A549 (cell line): ENCODE results near the gene SNX19. TPM values are rescaled to one million over a fixed set of nuclear protein-coding genes. Genes with fewer than 3 reads are reported as not detected.

Experiments
- ATAC-seq, 2 experiments: fragments of 200-7000 bp in 1 of 2; fragments of >200 bp in 1 of 2; cut with Nextera tagmentation in 1 of 2; cut with Tn5 transposase in 1 of 2; 3 replicates each; pipeline versions ENCODE4 v1.8.0 to v1.9.1; 2018 to 2020; ENCODE audit warnings: mild to moderate bottlenecking in 1 of 2, moderate library complexity in 1 of 2
- CTCF ChIA-PET: fragments of 300-600 bp; sonication (Branson Sonifier 250); formaldehyde crosslinking; extraction: SDS; loops from one replicate; lab custom pipeline; 2021; ENCODE audit warnings: antibody characterized with exemption, inconsistent platforms; lab: Yijun Ruan, JAX
- POLR2A ChIA-PET: fragments of 350-600 bp; formaldehyde crosslinking; extraction: SDS; loops from one replicate; lab custom pipeline; 2021; ENCODE audit warnings: antibody characterized with exemption, inconsistent platforms; lab: Yijun Ruan, JAX
- DNase-seq, 2 experiments: peaks; one replicate each; pipeline versions ENCODE4 v3.0.0 to v3.0.0-alpha.2; 2011 to 2016; ENCODE audit warnings: low read depth in 1 of 2, low spot score in 1 of 2
- FAIRE-seq: peaks from 2 replicates; lab custom pipeline; 2011; peaks lifted over from hg19 to GRCh38; lab: Jason Lieb, UNC
- H3K27ac ChIP-seq, 2 experiments: fragments of >200 bp; sonication (Bioruptor Twin); formaldehyde crosslinking; 3 replicates each; pipeline ENCODE4 v1.5.1; 2016 to 2017
- H3K4me1 ChIP-seq: fragments of >200 bp; sonication (Bioruptor Twin); formaldehyde crosslinking; 3 replicates; pipeline ENCODE4 v1.6.1; 2016
- H3K4me2 ChIP-seq: fragments of >200 bp; sonication (Bioruptor Twin); formaldehyde crosslinking; 3 replicates; pipeline ENCODE4 v1.6.1; 2016
- H3K4me3 ChIP-seq: fragments of >200 bp; sonication (Bioruptor Twin); formaldehyde crosslinking; 3 replicates; pipeline ENCODE4 v1.5.1; 2016
- H3K9me3 ChIP-seq: fragments of >200 bp; sonication (Bioruptor Twin); formaldehyde crosslinking; 3 replicates; pipeline ENCODE4 v1.6.1; 2016
- CBX2 ChIP-seq: fragments of 200-600 bp; sonication (generic); IDR thresholded peaks from 2 replicates; pipeline ENCODE4 v1.6.1; 2016; ENCODE audit warnings: low read depth, mild to moderate bottlenecking, borderline replicate concordance
- CEBPB ChIP-seq, 2 experiments: fragments of >200 bp in 1 of 2; sonication (Bioruptor Twin) in 1 of 2; formaldehyde crosslinking in 1 of 2; IDR thresholded peaks; 2 replicates each; pipeline ENCODE4 v1.6.1; 2012 to 2016
- CHD4 ChIP-seq: fragments of 200-600 bp; sonication (generic); IDR thresholded peaks from 2 replicates; pipeline ENCODE4 v1.6.1; 2016; ENCODE audit warnings: antibody characterized with exemption, mild to moderate bottlenecking, borderline replicate concordance
- EHMT2 ChIP-seq: fragments of 200-600 bp; sonication (generic); IDR thresholded peaks from 2 replicates; pipeline ENCODE4 v1.6.1; 2016; ENCODE audit warnings: antibody characterized with exemption, low read depth, mild to moderate bottlenecking, moderate library complexity
- EP300 ChIP-seq, 2 experiments: fragments of >200 bp; sonication (Bioruptor Twin); formaldehyde crosslinking; IDR thresholded peaks; 2 replicates in 1 of 2; 3 replicates in 1 of 2; pipeline ENCODE4 v1.6.1; 2016 to 2017
- ESRRA ChIP-seq: fragments of 150-350 bp; IDR thresholded peaks from 2 replicates; pipeline ENCODE4 v1.6.1; 2014; ENCODE audit warnings: mild to moderate bottlenecking, low read length, borderline replicate concordance
- FOSB ChIP-seq: fragments of 250-450 bp; sonication (Bioruptor Pico); IDR thresholded peaks from 2 replicates; pipeline ENCODE4 v1.5.0; 2020; ENCODE audit warnings: mild to moderate bottlenecking, moderate library complexity
- FOSL2 ChIP-seq, 2 experiments: fragments of 450-650 bp in 1 of 2; fragments of >200 bp in 1 of 2; sonication (Bioruptor Twin) in 1 of 2; formaldehyde crosslinking; IDR thresholded peaks; 2 replicates each; pipeline versions ENCODE4 v1.5.0 to v1.6.1; 2016 to 2020; ENCODE audit warnings: mild to moderate bottlenecking in 1 of 2, moderate library complexity in 1 of 2
- FOXS1 ChIP-seq: fragments of 250-450 bp; sonication (Bioruptor Pico); IDR thresholded peaks from 2 replicates; pipeline ENCODE4 v1.5.0; 2020; ENCODE audit warnings: mild to moderate bottlenecking, moderate library complexity
- HEYL ChIP-seq: fragments of 250-450 bp; sonication (Bioruptor Pico); IDR thresholded peaks from 2 replicates; pipeline ENCODE4 v1.8.0; 2021; ENCODE audit warnings: mild to moderate bottlenecking, moderate library complexity
- KDM1A ChIP-seq: fragments of 200-600 bp; sonication (generic); IDR thresholded peaks from 2 replicates; pipeline ENCODE4 v1.6.1; 2016; ENCODE audit warnings: low read depth, mild to moderate bottlenecking
- MAFK ChIP-seq: fragments of 450-650 bp; IDR thresholded peaks from 2 replicates; pipeline ENCODE4 v1.6.1; 2014; ENCODE audit not compliant: partially characterized antibody
- NFE2L2 ChIP-seq: fragments of 150-350 bp; conservative IDR thresholded peaks from 2 replicates; pipeline ENCODE4 v1.6.1; 2014; ENCODE audit warnings: low read length
- NPAS2 ChIP-seq: fragments of 250-450 bp; sonication (Bioruptor Pico); IDR thresholded peaks from 2 replicates; pipeline ENCODE4 v1.8.0; 2022; ENCODE audit warnings: mild to moderate bottlenecking, moderate library complexity, borderline replicate concordance
- NR3C1 ChIP-seq: fragments of >200 bp; sonication (Bioruptor Twin); formaldehyde crosslinking; IDR thresholded peaks from 3 replicates; pipeline ENCODE4 v1.6.1; 2017
- RAD21 ChIP-seq, 2 experiments: fragments of >200 bp in 1 of 2; sonication (Bioruptor Twin) in 1 of 2; formaldehyde crosslinking in 1 of 2; IDR thresholded peaks in 1 of 2; conservative IDR thresholded peaks in 1 of 2; 2 replicates in 1 of 2; 3 replicates in 1 of 2; pipeline ENCODE4 v1.6.1; 2012 to 2018; ENCODE audit warnings: inconsistent platforms in 1 of 2
- RARB ChIP-seq: fragments of 250-450 bp; sonication (Bioruptor Pico); IDR thresholded peaks from 2 replicates; pipeline ENCODE4 v1.8.0; 2021; ENCODE audit warnings: mild to moderate bottlenecking, moderate library complexity
- RCOR1 ChIP-seq: fragments of 150-350 bp; IDR thresholded peaks from 2 replicates; pipeline ENCODE4 v1.6.1; 2014; ENCODE audit warnings: antibody characterized with exemption, low read length, low read depth
- RFX5 ChIP-seq: fragments of 450-650 bp; IDR thresholded peaks from 2 replicates; pipeline ENCODE4 v1.7.1; 2014; ENCODE audit warnings: antibody characterized with exemption, mild to moderate bottlenecking, moderate library complexity
- SMC3 ChIP-seq: fragments of >200 bp; sonication (Bioruptor Twin); formaldehyde crosslinking; IDR thresholded peaks from 3 replicates; pipeline ENCODE4 v1.6.1; 2018; ENCODE audit warnings: inconsistent platforms
- SREBF2 ChIP-seq: fragments of 450-650 bp; IDR thresholded peaks from 2 replicates; pipeline ENCODE4 v1.6.1; 2014; ENCODE audit warnings: mild to moderate bottlenecking, moderate library complexity
- ZFP36 ChIP-seq: fragments of 450-650 bp; IDR thresholded peaks from 2 replicates; pipeline ENCODE4 v1.6.1; 2014; ENCODE audit warnings: borderline replicate concordance; ENCODE audit not compliant: partially characterized antibody
- ZSCAN20 ChIP-seq: fragments of 250-450 bp; sonication (Bioruptor Pico); IDR thresholded peaks from 2 replicates; pipeline ENCODE4 v1.8.0; 2022; ENCODE audit warnings: mild to moderate bottlenecking, moderate library complexity
- WGBS: methylation state at CpG from one replicate; pipeline ENCODE4 v1.1.6; 2017; ENCODE audit errors: missing lambda C conversion rate; 5-methylcytosine and 5-hydroxymethylcytosine counted together
- polyA plus RNA-seq, 4 experiments: library from polyadenylated mRNA; depleted of rRNA in 3 of 4; stranded (reverse); fragments of >200 nt; fragmentation: RNase III in 1 of 4; extraction: RNeasy Plus Mini Kit Qiagen cat#74134 plus additional on column Dnase treatment in 1 of 4; gene quantifications; 2 replicates in 3 of 4; 3 replicates in 1 of 4; pipeline ENCODE4 v1.2.3, GENCODE V29; 2011 to 2017
- TF ChIP-seq, protein P1 (sequence below): IDR thresholded peaks from 2 replicates; pipeline ENCODE4 v1.6.1; 2012
- TF ChIP-seq, protein P2 (sequence below): IDR thresholded peaks from 2 replicates; pipeline ENCODE4 v1.6.1; 2012
- TF ChIP-seq, protein P3 (sequence below): fragments of >200 bp; sonication (Bioruptor Twin); formaldehyde crosslinking; IDR thresholded peaks from 2 replicates; pipeline ENCODE4 v1.6.1; 2016
- TF ChIP-seq, protein P4 (sequence below): fragments of 150-350 bp; IDR thresholded peaks from 2 replicates; pipeline ENCODE4 v1.6.1; 2014; ENCODE audit warnings: low read depth, mild to moderate bottlenecking, low read length
- TF ChIP-seq, protein P5 (sequence below): fragments of >200 bp; sonication (Bioruptor Twin); formaldehyde crosslinking; IDR thresholded peaks from 3 replicates; pipeline ENCODE4 v1.6.1; 2016

Gene SNX19
- polyA plus RNA-seq, 2 of the 4 experiments (the other 2 are of a cell fraction), result 13.4 to 26.7 TPM

DNA sequence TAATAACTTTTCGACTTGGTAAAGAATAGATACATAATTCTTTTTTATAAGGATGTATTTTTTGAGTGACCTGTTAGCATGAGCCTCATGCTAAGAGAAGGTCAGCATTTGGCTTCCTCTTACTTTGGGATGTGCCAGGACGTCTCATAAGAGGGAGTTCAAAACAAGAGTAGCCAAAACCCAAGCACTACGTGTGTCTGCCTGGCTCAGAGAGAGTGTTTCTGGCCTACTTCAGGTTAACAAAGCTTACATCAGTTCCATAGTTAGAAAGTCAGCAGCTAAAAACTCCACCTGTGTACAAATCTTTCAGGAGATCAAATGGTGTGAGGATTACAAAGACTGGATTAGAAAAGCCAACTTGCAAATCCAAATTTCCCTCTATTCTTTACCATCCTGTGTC is 13.9 kb downstream of the SNX19 start (continued):
- TF ChIP-seq FOSB (no peak), ZFP36 (no peak), SMC3 (no peak), ESRRA (no peak), HEYL (CRISPR knock-in tag) (no peak), FOXS1 (CRISPR knock-in tag) (no peak)

DNA sequence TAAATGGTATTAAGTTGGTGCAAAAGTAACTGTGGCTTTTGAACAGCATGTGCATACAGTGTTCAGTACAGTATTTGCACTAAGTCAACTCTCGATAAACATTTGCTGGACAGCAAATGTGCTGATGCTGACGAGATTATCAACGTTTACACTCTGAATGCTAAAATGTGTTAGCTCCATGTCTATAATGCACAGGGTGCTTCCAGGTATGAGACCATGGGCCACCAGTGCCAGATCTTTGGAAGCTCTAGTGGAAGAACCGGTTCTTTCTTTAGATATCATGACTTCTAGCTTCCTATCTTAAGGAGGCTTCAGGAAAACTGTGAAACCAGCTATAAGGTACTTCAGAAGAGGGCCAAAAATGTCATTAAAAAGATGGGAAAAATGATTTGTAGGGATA is 17.2 kb downstream of the SNX19 start:
- WGBS, result 90% methylated on average over 4 of the region's 4 CpGs
- DNase-seq, result no peak
- no peak overlapping the region for H3K4me2 ChIP-seq
- ChIA-PET CTCF (interaction anchor here (2.6 to 9.3 kb wide), 3 partner anchors 17 to 467 kb away, joined by 11 to 119 read pairs (median 20); partner anchors contain the start of genes ADAMTS8 and SNX19), POLR2A (no interaction called here)
- H3K27ac ChIP-seq, result no peak overlapping the region; a peak in 1 of 6 replicates
- H3K4me1 ChIP-seq, result peaks cover 17% of the 10 kb centered on the region; the same call in 2 of the 3 replicates
- no peaks in the 10 kb centered on the region for H3K9me3 ChIP-seq
- no peak for TF ChIP-seq FOXS1 (CRISPR knock-in tag)
- no peak for TF ChIP-seq FOSB
- TF ChIP-seq MAFK, result no peak
- no peak for TF ChIP-seq RCOR1
- no peak for TF ChIP-seq KDM1A
- no peak for TF ChIP-seq CHD4
- TF ChIP-seq RARB, result no peak
- TF ChIP-seq, protein P1, sequence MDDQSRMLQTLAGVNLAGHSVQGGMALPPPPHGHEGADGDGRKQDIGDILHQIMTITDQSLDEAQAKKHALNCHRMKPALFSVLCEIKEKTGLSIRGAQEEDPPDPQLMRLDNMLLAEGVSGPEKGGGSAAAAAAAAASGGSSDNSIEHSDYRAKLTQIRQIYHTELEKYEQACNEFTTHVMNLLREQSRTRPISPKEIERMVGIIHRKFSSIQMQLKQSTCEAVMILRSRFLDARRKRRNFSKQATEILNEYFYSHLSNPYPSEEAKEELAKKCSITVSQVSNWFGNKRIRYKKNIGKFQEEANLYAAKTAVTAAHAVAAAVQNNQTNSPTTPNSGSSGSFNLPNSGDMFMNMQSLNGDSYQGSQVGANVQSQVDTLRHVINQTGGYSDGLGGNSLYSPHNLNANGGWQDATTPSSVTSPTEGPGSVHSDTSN, result no peak
- no peak for ATAC-seq
- no peak for FAIRE-seq
- no peak overlapping the region for H3K4me3 ChIP-seq

DNA sequence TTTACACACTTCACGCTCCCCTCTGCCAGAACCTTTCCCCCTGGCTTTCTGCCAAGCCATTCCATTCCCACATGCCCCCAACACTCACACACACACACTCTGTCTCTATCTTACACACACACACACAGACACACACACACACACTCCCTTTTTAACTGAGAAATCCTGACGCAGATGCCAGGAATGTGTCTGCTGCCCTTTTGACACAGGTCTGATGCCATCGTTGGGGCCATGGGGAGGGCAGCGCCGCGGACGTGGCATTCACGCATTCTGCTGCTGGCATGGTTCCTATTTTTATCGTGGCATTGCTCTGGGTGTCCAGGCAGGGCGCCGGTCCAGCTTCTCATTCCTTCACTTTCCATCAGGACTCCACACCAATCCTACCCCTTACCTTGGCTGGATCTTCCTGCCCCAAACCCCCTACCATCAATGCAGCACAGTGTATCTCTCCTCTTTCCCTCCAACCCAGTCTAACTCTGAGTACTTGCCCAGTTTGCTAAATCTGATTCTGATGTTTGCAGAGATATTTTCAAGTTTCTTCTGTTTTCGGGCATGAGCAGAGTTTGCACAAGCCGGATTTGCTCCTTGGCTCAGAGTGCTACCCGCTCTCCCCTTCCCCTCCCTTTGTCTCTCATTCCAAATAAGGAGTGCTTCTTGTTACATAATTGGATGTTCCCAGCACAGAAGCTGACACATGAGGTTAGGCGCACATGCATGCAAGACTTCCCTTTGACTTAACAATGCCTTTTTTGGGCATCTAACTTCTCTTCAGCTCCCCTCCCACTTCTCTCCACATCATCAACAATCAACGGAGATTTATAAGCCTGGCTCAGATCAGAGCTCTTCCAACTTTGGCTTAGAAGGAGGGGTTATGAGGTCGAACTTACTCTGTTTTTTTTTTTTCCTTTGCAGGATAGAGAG is 18.8 kb downstream of the SNX19 start:
- H3K9me3 ChIP-seq, result no peaks in the 10 kb centered on the region
- H3K4me2 ChIP-seq, result peak overlapping the region; percentile 43
- no peak for FAIRE-seq
- H3K27ac ChIP-seq, result peak overlapping the region; percentile 66 to 75; a peak in 5 of 6 replicates
- peak; percentile 68 to 80 for ATAC-seq
- ChIA-PET POLR2A (interaction anchor here (0.6 to 1.5 kb wide), 3 partner anchors 11 to 34 kb away, joined by 3 to 4 read pairs (median 4); partner anchors contain the start of gene SNX19), CTCF (interaction anchor here (1.0 to 9.3 kb wide), 5 partner anchors 13 to 465 kb away, joined by 3 to 119 read pairs (median 3); partner anchors contain the start of genes ADAMTS8 and SNX19)
- peak in 1 of 2 experiments; percentile 81 for DNase-seq
- H3K4me1 ChIP-seq, result peaks cover 18% of the 10 kb centered on the region; the same call in 2 of the 3 replicates
- WGBS, result 51% methylated on average over 17 of the region's 17 CpGs
- H3K4me3 ChIP-seq, result no peak overlapping the region
- TF ChIP-seq EP300 (IDR thresholded peaks at IDR 0.05), result peak; percentile 26 to 80; a peak in 2 of 5 replicates
- TF ChIP-seq CEBPB (IDR thresholded peaks at IDR 0.05), result peak; percentile 9 to 37; a peak in 1 of 4 replicates
- no peak for TF ChIP-seq FOSB
- TF ChIP-seq RAD21 (conservative IDR thresholded peaks at IDR 0.05 in 1 of 2, IDR thresholded peaks at IDR 0.05 in 1 of 2), result no peak
- peak; percentile 75 for TF ChIP-seq ZFP36
- TF ChIP-seq, protein P2, sequence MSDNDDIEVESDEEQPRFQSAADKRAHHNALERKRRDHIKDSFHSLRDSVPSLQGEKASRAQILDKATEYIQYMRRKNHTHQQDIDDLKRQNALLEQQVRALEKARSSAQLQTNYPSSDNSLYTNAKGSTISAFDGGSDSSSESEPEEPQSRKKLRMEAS, result peak; percentile 15; the same call in 1 of the 2 replicates
- no peak for TF ChIP-seq RCOR1
- TF ChIP-seq ZSCAN20, result no peak
- TF ChIP-seq NFE2L2, result no peak
- TF ChIP-seq, protein P3, sequence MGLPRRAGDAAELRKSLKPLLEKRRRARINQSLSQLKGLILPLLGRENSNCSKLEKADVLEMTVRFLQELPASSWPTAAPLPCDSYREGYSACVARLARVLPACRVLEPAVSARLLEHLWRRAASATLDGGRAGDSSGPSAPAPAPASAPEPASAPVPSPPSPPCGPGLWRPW, result no peak
- peak; percentile 85; the same call in 1 of the 2 replicates for TF ChIP-seq RARB
- no peak for TF ChIP-seq SMC3
- no peak for TF ChIP-seq CBX2
- no peak for TF ChIP-seq SREBF2
- TF ChIP-seq, protein P4, sequence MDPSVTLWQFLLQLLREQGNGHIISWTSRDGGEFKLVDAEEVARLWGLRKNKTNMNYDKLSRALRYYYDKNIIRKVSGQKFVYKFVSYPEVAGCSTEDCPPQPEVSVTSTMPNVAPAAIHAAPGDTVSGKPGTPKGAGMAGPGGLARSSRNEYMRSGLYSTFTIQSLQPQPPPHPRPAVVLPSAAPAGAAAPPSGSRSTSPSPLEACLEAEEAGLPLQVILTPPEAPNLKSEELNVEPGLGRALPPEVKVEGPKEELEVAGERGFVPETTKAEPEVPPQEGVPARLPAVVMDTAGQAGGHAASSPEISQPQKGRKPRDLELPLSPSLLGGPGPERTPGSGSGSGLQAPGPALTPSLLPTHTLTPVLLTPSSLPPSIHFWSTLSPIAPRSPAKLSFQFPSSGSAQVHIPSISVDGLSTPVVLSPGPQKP, result no peak
- TF ChIP-seq RFX5, result no peak
- no peak for TF ChIP-seq NR3C1
- no peak for TF ChIP-seq CHD4
- TF ChIP-seq, protein P5, sequence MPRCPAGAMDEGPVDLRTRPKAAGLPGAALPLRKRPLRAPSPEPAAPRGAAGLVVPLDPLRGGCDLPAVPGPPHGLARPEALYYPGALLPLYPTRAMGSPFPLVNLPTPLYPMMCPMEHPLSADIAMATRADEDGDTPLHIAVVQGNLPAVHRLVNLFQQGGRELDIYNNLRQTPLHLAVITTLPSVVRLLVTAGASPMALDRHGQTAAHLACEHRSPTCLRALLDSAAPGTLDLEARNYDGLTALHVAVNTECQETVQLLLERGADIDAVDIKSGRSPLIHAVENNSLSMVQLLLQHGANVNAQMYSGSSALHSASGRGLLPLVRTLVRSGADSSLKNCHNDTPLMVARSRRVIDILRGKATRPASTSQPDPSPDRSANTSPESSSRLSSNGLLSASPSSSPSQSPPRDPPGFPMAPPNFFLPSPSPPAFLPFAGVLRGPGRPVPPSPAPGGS, result 0 out of 3 replicates have a peak, but pooled peaks have one; percentile 21
- no peak for TF ChIP-seq FOSL2 (IDR thresholded peaks at IDR 0.05)
- peak; percentile 56 for TF ChIP-seq FOSL2 (CRISPR knock-in tag; IDR thresholded peaks at IDR 0.05)
- TF ChIP-seq NPAS2 (CRISPR knock-in tag), result no peak
- TF ChIP-seq EHMT2, result no peak
